Dermis blood vessel endothelial cell (primary cell): ENCODE data around the gene PNLDC1. TPM values are rescaled to one million over a fixed set of nuclear protein-coding genes. Genes with fewer than 3 reads are reported as not detected.
"Not testable (repeated sequence)": the region's sequence is repeated elsewhere in the genome, so short reads cannot be mapped to it uniquely, and the experiment has no call there.

Experiments used
- DNase-seq: peaks from one replicate; pipeline ENCODE4 v3.0.0; 2010
- total RNA-seq: library from RNA; depleted of rRNA; stranded (reverse); fragments of >200 nt; gene quantifications from 2 replicates; pipeline ENCODE4 v1.2.3, GENCODE V29; 2014

Gene PNLDC1
- total RNA-seq, 1 donor from 2014 or later = not detected

DNA sequence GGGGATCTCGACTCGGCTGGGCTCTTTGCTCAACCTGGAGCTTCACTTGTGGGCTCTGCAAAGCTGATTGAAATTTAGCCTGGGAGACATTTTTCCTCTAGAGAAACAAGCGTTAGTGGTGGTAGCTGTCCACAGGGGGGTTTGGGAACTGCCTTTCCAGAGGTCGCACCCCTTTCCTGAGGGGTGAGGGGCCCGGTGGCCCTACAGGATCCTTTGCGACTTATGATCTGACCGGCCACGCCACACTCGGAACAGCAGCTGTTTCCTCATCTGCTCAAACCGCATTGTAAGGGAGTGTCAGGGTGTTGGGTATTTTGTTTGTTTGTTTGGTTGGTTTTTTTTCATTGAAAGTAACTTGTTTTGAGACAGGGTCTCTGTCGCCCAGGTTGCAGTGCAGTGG is 21.0 kb downstream of the PNLDC1 start:
- DNase-seq = no peak

DNA sequence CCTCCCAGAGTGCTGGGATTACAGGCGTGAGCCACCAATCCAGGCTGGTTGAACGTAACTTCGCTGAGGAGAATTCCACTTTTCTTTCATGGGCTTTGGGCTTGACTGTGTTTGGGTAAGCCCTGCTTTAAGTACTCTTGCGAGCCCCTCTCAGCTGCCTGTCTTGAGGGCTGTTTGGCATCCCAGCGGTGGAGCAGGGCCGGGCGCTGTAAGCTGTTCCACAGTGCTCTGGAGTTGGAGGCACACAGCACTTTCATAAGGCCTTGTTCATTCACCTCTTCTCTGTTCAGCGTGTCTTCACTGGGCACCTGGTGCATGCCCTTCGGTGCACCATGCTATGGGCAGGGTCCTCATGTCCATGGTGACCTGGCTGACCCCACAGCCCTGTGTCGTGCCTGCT is 21.6 kb downstream of the PNLDC1 start:
- DNase-seq = no peak

DNA sequence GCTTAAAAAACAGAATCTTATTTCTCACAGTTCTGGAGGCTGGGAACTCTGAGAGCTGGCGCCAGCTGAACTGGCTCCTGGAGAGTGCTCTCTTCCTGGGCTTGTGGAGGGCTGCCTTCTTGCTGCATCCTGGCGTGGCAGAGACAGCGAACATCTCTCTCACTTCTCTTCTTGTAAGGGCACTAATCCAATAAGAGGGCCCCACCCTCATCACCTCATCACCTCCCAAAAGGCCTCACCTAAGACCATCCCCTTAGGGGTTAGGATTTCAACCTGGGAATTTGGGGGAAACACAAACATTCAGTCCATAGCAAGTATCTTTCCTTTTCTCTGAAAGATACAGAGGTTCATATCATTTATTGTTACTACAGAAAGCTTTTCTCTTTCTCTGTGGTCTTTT is 23.9 kb downstream of the PNLDC1 start:
- DNase-seq = no peak

DNA sequence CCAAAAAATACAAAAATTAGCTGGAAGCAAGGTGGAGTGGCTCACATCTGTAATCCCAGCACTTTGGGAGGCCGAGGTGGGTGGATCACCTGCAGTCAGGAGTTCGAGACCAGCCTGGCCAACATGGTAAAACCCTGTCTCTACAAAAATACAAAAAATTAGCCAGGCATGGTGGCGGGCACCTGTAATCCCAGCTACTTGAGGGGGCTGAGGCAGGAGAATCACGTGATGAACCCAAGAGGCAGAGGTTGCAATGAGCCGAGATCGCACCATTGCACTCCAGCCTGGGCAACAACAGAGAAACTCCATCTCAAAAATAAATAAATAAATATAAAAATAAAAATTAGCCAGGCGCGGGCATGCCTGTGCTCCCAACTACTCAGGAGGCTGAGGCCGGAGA is 24.6 kb downstream of the PNLDC1 start:
- not testable (repeated sequence) for DNase-seq

DNA sequence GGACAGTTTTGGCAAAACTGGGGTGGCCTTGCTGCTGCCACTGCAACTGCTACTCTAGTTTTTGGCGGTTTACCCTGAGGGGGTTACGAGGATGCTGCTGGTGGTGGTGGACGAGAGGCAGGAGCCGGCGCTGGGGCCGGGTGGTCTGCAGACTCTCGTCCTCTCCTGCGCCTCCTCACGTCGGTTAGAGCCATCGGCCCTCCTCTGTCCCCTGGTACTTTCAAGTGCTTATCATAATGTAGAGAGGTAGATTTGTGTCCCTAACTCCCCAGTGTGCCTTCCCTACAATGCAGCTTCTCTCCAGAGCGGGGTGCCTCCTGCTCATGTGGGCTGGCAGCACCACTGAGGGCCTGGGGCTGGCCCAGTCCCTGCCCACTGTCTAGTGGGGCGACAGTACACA is 25.9 kb downstream of the PNLDC1 start:
- no peak for DNase-seq

DNA sequence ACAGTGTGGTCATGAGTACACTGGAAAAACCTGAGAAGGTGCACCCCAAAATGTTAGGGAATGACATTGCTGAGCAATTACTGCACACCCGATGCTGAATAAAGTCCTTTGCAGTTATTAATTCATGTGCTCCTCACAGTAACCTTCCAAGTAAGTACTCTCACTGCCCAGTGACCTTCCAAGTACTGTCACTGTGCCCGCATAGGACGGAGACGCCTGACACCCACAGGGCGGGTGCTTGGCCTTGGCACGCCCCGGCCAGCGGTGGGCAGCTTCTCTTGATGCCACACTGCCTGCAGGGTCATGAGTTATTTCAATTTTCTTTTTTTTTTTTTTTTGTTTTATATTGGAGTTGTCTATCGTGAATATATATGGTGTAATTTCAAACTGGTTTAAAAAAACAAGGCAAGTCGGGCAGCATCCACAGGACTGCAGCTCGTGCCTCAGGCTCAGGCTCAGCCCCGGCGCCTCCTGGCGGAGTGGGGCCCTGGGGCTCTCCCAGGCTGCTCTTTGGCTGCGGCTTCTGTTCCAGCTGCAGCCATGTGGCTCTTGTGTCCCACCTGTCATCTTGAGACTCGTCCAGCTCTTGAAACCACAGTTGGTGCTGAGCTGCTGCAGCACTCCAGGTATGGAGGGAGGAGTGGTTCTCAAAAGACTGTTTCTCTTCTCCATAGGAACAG is 27.0 kb downstream of the PNLDC1 start:
- DNase-seq = no peak

DNA sequence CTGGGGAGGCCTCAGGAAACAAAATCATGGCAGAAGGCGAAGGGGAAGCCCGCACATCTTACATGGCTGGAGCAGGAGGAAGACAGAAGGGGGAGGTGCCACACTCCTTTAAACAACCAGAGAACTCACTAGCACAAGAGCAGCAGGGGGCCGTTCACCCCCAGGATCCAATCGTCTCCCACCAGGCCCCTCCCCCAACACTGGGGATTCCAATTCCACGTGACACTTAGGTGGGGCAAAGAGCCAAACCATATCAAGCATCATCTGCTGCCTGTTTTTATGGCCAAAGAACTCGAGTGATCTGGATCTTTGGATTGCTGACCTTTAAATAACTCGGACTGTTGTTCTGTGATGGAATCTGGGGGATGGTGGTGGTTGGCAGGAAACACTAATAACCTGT is 28.0 kb downstream of the PNLDC1 start:
- DNase-seq = no peak

DNA sequence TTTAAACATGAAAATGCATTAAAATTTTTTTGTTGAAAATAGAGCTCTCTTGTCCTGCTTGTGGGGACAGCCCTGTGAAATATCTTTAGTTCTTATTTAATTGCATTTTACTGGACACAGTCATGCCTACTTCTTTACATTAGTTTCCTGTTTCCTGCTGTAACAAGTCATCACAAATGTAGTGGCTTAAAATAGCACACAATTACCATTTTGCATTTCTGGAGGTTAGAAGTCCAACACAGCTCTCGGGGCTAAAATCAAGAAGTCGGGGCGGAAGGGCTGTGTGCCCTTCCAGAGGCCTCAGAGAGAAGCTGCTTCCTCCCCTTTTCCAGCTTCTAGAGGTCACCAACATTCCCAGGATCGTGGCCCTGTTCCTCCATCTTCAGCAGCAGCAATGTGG is 29.4 kb downstream of the PNLDC1 start:
- peak; percentile 12 for DNase-seq

DNA sequence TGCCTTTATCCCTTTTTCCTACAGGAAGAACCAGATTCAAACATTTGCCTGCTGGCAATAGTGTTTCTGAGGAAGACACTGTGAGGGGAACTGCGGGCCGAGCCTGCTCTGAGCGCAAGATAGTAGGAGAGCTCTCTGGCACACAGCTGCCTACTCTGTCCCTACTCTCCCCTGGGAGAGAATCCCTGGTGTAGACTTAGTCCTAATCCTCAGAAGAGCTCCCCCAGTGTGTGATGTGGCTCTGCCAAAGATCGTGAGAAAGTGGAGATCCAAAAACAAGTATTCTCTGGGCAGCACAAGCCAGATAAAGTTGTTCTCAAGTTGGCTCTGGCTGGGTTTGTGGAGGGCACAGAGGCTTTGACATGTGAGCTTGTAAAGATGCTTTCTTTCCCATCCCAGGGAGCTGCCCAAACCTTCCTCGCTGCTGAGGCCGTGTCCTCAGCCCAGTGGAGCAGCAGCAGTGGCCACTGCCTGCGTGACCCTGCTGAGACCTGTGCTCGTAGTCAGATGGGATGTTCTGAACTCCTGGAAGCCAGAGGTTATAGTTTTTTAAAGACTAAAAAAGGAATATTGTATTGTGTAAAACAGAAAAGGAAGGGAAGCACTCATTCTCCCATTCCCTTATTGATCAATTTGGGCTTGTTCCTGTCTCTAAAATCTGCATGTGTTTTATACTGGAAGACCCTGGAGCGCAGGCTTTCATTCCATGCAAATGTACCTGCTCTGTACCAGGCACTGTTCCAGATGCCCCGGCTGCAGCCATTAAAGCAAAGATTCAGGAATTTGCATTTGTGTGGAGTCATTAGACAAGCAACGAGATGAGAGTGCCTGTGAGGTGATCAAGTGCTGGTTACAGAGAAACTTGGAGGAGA is 30.7 kb downstream of the PNLDC1 start:
- no peak for DNase-seq

DNA sequence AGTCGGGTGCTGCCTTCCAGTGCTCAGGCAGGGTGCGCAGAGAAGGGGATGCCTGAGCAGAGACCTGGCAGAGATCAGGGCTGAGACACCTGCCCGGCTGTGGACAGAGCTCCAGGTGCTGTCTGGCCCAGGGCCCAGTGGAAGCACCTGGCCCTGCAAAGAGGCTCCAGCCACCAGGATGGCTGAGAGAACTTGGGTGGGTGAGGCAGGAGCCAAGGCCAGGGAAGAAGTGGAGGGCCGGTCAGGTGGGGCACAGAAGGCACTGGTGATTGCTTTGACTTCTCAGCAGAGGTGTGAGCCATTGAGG is 31.2 kb downstream of the PNLDC1 start:
- DNase-seq = no peak

DNA sequence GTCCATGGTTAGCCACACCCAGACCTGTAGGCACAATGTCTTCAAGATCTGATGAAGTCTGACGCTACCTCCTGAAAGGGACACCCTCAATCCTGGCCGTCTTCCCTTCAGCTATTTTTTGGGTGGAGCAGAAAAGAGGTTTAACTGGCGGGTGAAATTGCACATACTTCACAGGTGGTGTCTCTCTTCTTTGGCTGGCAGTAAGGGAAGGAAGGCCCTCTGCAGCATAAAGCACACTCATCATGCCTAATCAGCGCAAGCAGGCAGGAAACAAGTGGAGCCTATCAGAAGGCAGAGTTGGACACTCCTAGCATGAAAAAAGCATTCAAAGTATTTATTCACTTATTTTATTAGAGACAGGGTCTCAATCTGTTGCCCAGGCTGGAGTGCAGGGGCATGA is 32.9 kb downstream of the PNLDC1 start:
- DNase-seq = no peak

DNA sequence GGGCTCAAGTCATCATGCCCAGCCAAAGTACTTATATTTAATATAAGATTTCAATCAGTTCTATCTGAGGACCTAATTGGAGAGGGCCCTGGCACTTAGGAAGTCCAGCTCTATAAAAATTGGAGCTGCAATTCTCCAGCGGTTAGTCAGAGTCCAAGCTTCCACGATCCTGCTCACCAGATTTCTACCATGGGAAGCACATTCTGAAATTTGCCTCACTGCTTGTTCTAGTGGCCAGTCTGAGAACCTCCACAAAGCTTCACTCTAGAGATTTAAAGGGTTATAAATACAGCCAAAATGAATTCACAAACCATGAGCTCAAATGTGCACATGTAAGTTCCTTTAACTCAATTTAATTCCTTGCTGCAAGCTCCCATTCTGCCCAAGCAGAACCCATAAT is 33.5 kb downstream of the PNLDC1 start:
- DNase-seq = no peak

DNA sequence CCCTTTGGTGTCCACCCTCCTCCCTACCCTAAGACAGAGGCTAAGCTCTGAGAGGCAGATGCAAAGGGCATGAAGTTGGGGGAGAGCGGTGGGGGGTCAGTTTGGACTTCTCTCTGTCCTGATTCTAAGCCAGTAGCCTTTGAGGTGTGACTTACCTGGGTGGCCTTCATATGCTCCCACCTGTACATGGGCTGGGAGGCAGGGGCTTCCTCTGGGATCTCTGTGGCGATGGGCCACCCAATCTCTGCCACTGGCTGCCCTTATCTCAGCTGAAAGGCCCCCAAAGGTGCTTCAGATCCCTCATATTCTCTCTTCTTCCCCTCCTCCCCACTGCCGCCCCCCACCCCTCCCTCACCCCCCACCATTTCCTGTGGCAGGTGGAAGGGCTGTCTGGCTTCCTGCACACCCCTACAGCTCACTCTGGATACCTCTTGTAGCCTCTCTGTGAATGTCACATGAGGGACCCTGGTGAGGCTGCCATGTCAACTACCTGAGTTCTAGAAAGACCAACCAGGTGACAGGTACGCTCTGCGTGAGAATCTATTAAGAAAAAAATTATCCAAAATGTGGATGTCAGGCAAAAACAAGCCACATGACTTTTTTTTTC is 34.0 kb downstream of the PNLDC1 start:
- DNase-seq = no peak

DNA sequence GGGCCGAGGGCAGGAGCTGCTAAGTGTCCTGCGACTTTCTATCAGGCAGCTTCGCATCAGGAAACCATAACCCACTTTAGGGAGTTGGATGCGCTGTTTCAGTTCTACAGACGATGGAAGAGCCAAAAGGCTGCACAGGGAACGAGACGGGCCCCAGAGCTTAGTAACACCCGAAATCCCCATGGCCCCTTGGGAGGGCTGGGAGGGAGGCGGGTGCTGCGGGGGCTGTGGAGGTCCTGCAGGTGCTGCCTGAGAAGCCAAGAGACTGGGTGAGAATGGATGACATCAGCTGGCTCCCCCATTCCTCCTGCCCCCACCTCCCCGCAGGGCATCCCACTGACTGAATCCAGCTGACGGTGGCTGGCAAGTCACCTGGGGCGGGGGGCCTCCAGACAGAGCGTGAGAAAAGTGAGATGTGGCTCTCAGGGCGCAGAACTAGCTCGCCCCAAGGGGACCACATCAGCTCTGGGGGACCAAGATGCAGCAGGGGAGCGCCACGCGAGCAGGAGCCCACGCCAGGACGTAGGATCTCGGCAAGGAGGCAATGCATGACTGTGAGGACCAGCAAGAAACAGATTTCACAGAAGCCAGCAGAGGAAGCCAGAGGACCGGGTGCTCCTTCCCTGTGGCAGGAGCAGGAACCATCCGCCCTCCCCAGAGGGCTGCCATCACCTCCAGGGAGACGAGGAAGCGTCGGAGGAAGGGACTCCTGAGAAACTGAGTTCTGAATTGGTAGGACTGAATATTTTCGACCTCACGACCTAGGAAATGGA is 36.8 kb downstream of the PNLDC1 start:
- DNase-seq = no peak

DNA sequence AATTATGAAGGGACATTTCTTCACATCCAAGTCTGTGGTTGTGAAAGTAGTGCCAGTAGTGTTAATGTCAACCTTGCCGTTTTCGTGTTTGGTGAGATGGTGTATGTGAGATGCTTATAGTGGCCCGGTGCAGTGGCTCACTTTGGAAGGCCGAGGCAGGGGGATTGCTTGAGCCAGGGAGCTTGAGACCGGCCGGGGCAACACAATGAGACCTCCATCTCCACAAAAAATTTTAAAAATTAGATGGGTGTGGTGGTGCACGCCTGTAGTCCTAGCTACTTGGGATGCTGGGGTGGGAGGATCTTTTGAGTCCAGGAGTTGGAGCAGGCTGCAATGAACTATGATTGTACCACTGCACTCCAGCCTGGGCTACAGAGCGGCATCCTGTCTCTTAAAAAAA is 37.4 kb downstream of the PNLDC1 start:
- no peak for DNase-seq

DNA sequence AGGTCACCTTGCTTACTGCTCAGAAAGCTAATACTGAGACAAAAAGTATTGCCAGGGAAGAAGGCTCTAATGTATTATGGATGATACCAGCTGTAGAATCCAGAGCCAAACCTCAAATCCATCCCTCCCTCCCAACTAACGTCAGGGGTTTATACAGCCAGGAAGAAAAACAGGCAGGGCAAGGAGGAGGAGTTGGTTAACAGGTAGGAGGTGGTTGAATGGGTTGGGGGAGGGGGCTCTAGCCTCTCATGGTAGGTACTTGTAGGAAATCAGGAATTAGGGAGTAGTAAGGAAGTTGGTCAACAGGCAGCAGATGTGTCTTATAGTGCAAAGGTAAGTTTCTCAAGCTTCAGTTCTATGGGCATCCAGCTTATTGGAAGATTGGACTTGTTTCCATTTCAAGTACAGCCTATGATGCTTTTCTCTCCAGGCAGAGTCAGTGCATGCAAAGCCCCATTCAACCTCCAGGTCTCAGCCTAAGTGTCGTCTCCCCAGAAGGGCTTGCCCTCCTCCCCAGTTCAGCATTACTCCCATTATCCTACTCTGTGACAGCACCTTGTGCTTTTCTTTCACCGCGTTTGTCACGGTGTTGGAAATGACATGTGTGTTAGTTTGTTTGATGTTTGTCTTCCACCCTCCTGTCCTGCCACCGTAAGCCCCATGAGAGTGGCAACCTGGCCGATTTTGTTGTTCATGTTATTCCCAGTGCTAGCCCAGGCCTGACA is 38.1 kb downstream of the PNLDC1 start:
- DNase-seq = no peak

DNA sequence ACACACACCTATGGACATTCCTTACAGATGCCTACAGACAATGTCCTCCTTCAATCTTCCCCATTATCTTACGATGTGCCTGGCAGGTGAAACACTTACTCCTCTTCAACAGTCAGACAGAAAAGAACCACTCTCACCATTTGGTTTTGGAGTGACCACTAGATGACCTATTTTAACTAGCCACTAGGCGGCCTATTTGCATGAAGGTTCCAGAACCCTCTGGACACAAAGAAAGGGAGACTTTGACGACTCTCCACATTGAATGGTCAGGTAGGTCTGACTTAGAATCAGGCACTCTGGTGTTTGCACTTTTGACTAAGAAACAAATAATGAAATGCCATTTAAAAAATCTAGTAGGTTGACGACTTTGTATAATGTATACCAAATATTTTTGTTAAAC is 42.0 kb downstream of the PNLDC1 start:
- DNase-seq = peak; percentile 29

DNA sequence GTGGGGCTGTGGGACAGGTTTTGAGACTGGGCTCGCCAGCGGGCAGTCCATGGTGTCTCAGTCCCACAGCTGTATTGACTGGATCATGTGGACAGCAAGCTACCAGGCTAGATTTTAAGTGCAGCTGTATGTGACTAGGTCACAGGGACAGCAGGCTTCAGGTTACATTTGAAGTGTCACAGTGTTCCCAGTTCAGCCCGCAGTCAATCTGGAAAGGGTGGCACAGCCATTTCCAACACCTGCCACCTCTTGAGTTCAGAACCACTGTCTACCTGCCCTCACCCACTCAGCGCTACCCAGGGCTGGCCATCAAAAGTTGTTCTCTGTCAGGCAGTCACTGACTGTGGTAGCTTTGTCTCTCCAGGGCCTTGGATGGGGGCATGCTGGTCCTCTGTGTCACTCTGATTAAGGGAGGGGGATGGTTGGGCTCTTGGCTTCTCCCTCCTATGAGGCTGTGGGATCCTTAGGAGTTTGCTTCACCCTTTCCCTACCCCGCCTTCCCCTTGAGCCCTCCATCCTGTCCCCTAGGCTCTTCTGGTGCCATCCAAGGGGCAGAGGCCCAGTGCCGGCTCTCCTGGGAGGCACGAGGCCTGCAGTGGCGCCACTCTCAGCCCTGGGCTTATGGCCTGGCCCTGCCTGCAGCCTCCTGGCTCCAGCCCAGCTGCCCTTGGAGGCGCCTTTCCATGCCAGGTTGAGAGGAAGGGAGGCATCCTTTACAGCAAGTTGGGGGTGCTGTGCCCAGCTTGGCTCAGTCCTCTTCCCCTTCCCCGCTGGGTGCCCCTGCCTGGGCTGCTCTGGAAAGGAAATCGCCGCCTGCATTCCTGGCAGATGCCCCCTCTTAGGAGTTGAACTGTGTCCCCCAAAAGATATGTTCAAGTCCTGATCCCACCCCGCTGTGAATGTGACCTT is 44.9 kb downstream of the PNLDC1 start:
- no peak for DNase-seq

DNA sequence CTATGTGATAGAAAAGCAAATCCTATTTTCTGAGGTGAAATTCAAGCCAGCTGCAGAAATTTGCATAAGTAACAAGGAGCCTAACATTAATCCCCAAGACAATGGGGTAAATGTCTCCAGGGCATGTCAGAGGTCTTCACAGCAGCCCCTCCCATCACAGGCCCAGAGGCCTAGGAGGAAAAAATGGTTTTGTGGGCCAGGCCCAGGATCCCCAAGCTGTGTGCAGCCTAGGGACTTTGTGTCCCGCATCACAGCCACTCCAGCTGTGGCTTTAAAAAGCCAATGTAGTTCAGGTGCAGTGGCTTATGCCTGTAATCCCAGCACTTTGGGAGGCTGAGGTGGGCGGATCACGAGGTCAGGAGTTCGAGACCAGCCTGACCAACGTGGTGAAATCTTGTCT is 48.5 kb downstream of the PNLDC1 start:
- not testable (repeated sequence) for DNase-seq

DNA sequence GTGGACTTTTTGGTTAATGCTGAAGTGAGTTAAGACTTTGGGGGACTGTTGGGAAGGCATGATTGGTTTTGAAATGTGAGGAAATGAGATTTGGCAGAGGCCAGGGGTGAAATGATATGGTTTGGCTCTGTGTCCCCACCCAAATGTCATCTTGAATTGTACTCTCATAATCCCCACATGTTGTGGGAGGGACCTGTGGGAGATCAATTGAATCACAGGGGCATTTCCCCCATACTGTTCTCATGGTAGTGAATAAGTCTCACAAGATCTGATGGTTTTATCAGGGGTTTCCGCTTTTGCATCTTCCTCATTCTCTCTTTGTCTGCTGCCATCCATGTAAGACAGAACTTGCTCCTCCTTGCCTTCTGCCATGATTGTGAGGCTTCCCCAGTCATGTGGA is 49.8 kb downstream of the PNLDC1 start:
- not testable (repeated sequence) for DNase-seq

DNA sequence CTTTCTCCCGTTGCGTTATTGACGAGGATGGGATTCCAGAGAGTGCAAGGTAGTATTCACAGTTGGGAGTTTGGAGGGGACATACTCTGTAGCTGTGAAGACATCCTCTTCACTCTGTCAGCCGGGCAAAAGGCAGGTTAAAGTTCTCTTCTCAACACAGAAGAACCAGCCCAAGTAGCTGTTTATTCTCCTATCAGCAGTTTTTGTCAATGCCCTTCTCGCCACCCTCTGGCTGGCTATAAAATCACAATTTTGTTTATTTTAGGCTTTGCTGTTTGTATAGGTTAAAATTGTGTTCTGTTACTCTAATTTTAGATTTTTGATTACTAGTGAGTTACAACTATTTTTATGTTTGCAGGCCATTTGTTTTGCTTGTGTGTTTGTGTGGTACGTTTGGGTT is 52.8 kb downstream of the PNLDC1 start:
- peak; percentile 8 for DNase-seq
